ENCODE results near the gene MOB3A. TPM values are rescaled to one million over a fixed set of nuclear protein-coding genes. Genes with fewer than 3 reads are reported as not detected.

The MOB3A gene
- total and polyA plus RNA-seq, 9 of the 15 experiments (the other 6 are each of a cell fraction or from before 2014, with no cell fraction given): 1.1 to 24.1 (median 6.0) TPM

GRCh38 chr19:2096034-2096479, at the start of gene MOB3A (continued):
- TF ChIP-seq, protein P1, sequence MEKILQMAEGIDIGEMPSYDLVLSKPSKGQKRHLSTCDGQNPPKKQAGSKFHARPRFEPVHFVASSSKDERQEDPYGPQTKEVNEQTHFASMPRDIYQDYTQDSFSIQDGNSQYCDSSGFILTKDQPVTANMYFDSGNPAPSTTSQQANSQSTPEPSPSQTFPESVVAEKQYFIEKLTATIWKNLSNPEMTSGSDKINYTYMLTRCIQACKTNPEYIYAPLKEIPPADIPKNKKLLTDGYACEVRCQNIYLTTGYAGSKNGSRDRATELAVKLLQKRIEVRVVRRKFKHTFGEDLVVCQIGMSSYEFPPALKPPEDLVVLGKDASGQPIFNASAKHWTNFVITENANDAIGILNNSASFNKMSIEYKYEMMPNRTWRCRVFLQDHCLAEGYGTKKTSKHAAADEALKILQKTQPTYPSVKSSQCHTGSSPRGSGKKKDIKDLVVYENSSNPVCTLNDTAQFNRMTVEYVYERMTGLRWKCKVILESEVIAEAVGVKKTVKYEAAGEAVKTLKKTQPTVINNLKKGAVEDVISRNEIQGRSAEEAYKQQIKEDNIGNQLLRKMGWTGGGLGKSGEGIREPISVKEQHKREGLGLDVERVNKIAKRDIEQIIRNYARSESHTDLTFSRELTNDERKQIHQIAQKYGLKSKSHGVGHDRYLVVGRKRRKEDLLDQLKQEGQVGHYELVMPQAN (IDR thresholded peaks at IDR 0.05; ENCODE audit: borderline replicate concordance): peak; percentile 41; the same call in 1 of the 2 replicates
- TF ChIP-seq CBX2 (IDR thresholded peaks at IDR 0.05; ENCODE audit: insufficient read depth, low read length, poor library complexity, severe bottlenecking) (no peak), JUN (IDR thresholded peaks at IDR 0.05; ENCODE audit: borderline replicate concordance, low read depth, low read length) (peak; percentile 57; the same call in 1 of the 2 replicates), JUN (CRISPR knock-in tag; IDR thresholded peaks at IDR 0.05; ENCODE audit: borderline replicate concordance) (no peak), RB1 (IDR thresholded peaks at IDR 0.05; ENCODE audit: low read depth) (peak; percentile 91), KLF1 (tag; IDR thresholded peaks at IDR 0.05) (peak; percentile 98), ZNF717 (CRISPR knock-in tag; IDR thresholded peaks at IDR 0.05) (no peak), TRIM24 (IDR thresholded peaks at IDR 0.05) (peak in 1 of 2 experiments; percentile 56; a peak in 1 of 4 replicates), U2AF1 (optimal IDR thresholded peaks at IDR 0.05; ENCODE audit: low read depth, low read length) (peak; percentile 96), SMARCE1 (IDR thresholded peaks at IDR 0.05) (0 out of 2 replicates have a peak, but pooled peaks have one; percentile 40), TCF7 (IDR thresholded peaks at IDR 0.05; ENCODE audit: borderline replicate concordance) (no peak), CTBP1 (IDR thresholded peaks at IDR 0.05; ENCODE audit: borderline replicate concordance) (peak; percentile 92), ZNF184 (CRISPR knock-in tag; IDR thresholded peaks at IDR 0.05) (no peak), NCOA1 (IDR thresholded peaks at IDR 0.05; ENCODE audit: low read depth) (peak; percentile 3; the same call in 1 of the 2 replicates), FOXA3 (CRISPR knock-in tag; conservative IDR thresholded peaks at IDR 0.05 in 1 of 2, IDR thresholded peaks at IDR 0.05 in 1 of 2) (peak in 1 of 2 experiments; percentile 63; a peak in 1 of 4 replicates), ZNF277 (CRISPR knock-in tag; IDR thresholded peaks at IDR 0.05; ENCODE audit: borderline replicate concordance) (no peak), PHF20 (IDR thresholded peaks at IDR 0.05; ENCODE audit: partially characterized antibody) (peak; percentile 60), MLX (CRISPR knock-in tag; conservative IDR thresholded peaks at IDR 0.05) (0 out of 4 replicates have a peak, but pooled peaks of 1 of the 2 experiments have one; percentile 67), HMGXB4 (CRISPR knock-in tag; IDR thresholded peaks at IDR 0.05) (peak; percentile 96; the same call in 1 of the 2 replicates), HDAC1 (IDR thresholded peaks at IDR 0.05) (peak in 1 of 2 experiments; percentile 80; a peak in 1 of 4 replicates), MIER1 (IDR thresholded peaks at IDR 0.05; ENCODE audit: low read depth) (0 out of 2 replicates have a peak, but pooled peaks have one; percentile 9)
- TF ChIP-seq, protein P2, sequence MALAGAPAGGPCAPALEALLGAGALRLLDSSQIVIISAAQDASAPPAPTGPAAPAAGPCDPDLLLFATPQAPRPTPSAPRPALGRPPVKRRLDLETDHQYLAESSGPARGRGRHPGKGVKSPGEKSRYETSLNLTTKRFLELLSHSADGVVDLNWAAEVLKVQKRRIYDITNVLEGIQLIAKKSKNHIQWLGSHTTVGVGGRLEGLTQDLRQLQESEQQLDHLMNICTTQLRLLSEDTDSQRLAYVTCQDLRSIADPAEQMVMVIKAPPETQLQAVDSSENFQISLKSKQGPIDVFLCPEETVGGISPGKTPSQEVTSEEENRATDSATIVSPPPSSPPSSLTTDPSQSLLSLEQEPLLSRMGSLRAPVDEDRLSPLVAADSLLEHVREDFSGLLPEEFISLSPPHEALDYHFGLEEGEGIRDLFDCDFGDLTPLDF (CRISPR knock-in tag; IDR thresholded peaks at IDR 0.05): peak; percentile 75; the same call in 1 of the 2 replicates

Data from K562 (cell line).